GM23338 (cell line): ENCODE data around the gene SUCNR1. TPM values are rescaled to one million over a fixed set of nuclear protein-coding genes. Genes with fewer than 3 reads are reported as not detected.

ENCODE experiments used
- ATAC-seq: fragments of 200-7000 bp; cut with Tn5 transposase; 3 replicates; pipeline ENCODE4 v1.9.1; 2020
- DNase-seq: peaks from one replicate; pipeline ENCODE4 v3.0.0-alpha.2; 2015; ENCODE audit warnings: low spot score
- H2AFZ ChIP-seq: fragments of 200-600 bp; sonication (generic); 2 replicates; pipeline ENCODE4 v1.8.0; 2016; ENCODE audit warnings: antibody characterized with exemption, mild to moderate bottlenecking, moderate library complexity
- H3F3A ChIP-seq: fragments of 200-600 bp; sonication (generic); replicated peaks from 2 replicates; pipeline ENCODE4 v1.8.0; 2017; ENCODE audit warnings: antibody characterized with exemption, mixed run types, low read depth
- H3K27ac ChIP-seq: fragments of 200-600 bp; sonication (generic); 2 replicates; pipeline ENCODE4 v1.6.1; 2016; ENCODE audit warnings: low read depth
- H3K27me3 ChIP-seq: fragments of 200-600 bp; sonication (generic); 2 replicates; pipeline ENCODE4 v1.8.0; 2016; ENCODE audit warnings: mild to moderate bottlenecking, mixed run types, moderate library complexity; ENCODE audit not compliant: insufficient read depth
- H3K36me3 ChIP-seq: fragments of 200-600 bp; sonication (generic); 2 replicates; pipeline ENCODE4 v1.8.0; 2016; ENCODE audit warnings: mild to moderate bottlenecking; ENCODE audit not compliant: insufficient read depth
- H3K4me1 ChIP-seq: fragments of 200-600 bp; sonication (generic); 2 replicates; pipeline ENCODE4 v1.8.0; 2016; ENCODE audit warnings: mild to moderate bottlenecking, moderate library complexity; ENCODE audit not compliant: insufficient read depth
- H3K4me2 ChIP-seq: fragments of 200-600 bp; sonication (generic); 2 replicates; pipeline ENCODE4 v1.7.1; 2017; ENCODE audit warnings: mixed run types
- H3K4me3 ChIP-seq: fragments of 200-600 bp; sonication (generic); 2 replicates; pipeline ENCODE4 v1.6.1; 2016; ENCODE audit warnings: mixed run types
- H3K79me2 ChIP-seq: fragments of 200-600 bp; sonication (generic); replicated peaks from 2 replicates; pipeline ENCODE4 v1.8.0; 2017; ENCODE audit warnings: mild to moderate bottlenecking; ENCODE audit not compliant: insufficient read depth
- H3K9me2 ChIP-seq: fragments of 200-600 bp; sonication (generic); 2 replicates; pipeline ENCODE4 v1.8.0; 2017; ENCODE audit not compliant: insufficient read depth
- H4K20me1 ChIP-seq: fragments of 200-600 bp; sonication (generic); replicated peaks from 2 replicates; pipeline ENCODE4 v1.8.0; 2017; ENCODE audit warnings: mild to moderate bottlenecking; ENCODE audit not compliant: insufficient read depth
- H3K27ac Mint-ChIP-seq: 2 replicates; pipeline ENCODE4 v1.8.0; 2020; ENCODE audit warnings: inconsistent platforms, mild to moderate bottlenecking, moderate library complexity, mixed read lengths
- H3K27me3 Mint-ChIP-seq: 3 replicates; pipeline ENCODE4 v1.8.0; 2022; ENCODE audit warnings: low read depth, mild to moderate bottlenecking, moderate library complexity, mixed read lengths, inconsistent platforms; ENCODE audit not compliant: insufficient read depth, poor library complexity
- H3K36me3 Mint-ChIP-seq: 3 replicates; pipeline ENCODE4 v1.8.0; 2021; ENCODE audit warnings: low read depth, mild to moderate bottlenecking, inconsistent platforms, moderate library complexity, mixed read lengths
- H3K4me1 Mint-ChIP-seq: 3 replicates; pipeline ENCODE4 v1.8.0; 2020; ENCODE audit warnings: mild to moderate bottlenecking, inconsistent platforms, mixed read lengths
- H3K4me3 Mint-ChIP-seq: 3 replicates; pipeline ENCODE4 v1.8.0; 2021; ENCODE audit warnings: moderate library complexity, mild to moderate bottlenecking, inconsistent platforms, mixed read lengths
- H3K9me3 Mint-ChIP-seq: 3 replicates; pipeline ENCODE4 v1.8.0; 2020; ENCODE audit warnings: moderate library complexity, mild to moderate bottlenecking, inconsistent platforms, mixed read lengths
- CREB1 ChIP-seq: fragments of 250-450 bp; sonication (Bioruptor Pico); IDR thresholded peaks from 2 replicates; pipeline ENCODE4 v1.5.0; 2020; ENCODE audit warnings: low read depth, mild to moderate bottlenecking, moderate library complexity
- EZH2 ChIP-seq: fragments of 200-600 bp; sonication (generic); IDR thresholded peaks from one replicate; pipeline ENCODE4 v1.8.0; 2017; ENCODE audit warnings: antibody characterized with exemption, mild to moderate bottlenecking, low read depth; ENCODE audit not compliant: unreplicated experiment
- EZH2phosphoT487 ChIP-seq: fragments of 200-600 bp; sonication (generic); IDR thresholded peaks from one replicate; pipeline ENCODE4 v1.8.1; 2018; ENCODE audit warnings: antibody characterized with exemption; ENCODE audit not compliant: unreplicated experiment
- JUNB ChIP-seq: IDR thresholded peaks from one replicate; pipeline ENCODE4 v1.6.1; 2016; ENCODE audit warnings: antibody characterized with exemption; ENCODE audit not compliant: unreplicated experiment
- NANOG ChIP-seq: IDR thresholded peaks from 2 replicates; pipeline ENCODE4 v1.6.1; 2016; ENCODE audit warnings: antibody characterized with exemption, borderline replicate concordance
- POLR2AphosphoS5 ChIP-seq: IDR thresholded peaks from 2 replicates; pipeline ENCODE4 v1.6.1; 2016; ENCODE audit warnings: antibody characterized with exemption, low read depth
- STAT1 ChIP-seq: IDR thresholded peaks from one replicate; pipeline ENCODE4 v1.6.1; 2016; ENCODE audit warnings: antibody characterized with exemption; ENCODE audit not compliant: unreplicated experiment
- ZNF114 ChIP-seq: fragments of 250-450 bp; sonication (Bioruptor Pico); IDR thresholded peaks from 2 replicates; pipeline ENCODE4 v1.5.0; 2020; ENCODE audit warnings: mild to moderate bottlenecking, moderate library complexity
- ZNF331 ChIP-seq: fragments of 250-450 bp; sonication (Bioruptor Pico); IDR thresholded peaks from 2 replicates; pipeline ENCODE4 v1.5.0; 2020; ENCODE audit warnings: low read depth, mild to moderate bottlenecking, moderate library complexity
- polyA plus RNA-seq: library from polyadenylated mRNA; unstranded; fragments of >200 nt; fragmentation: Nextera tagmentation; extraction: Ambion mirVana; gene quantifications from 2 replicates; pipeline ENCODE4 v1.2.1, GENCODE V29; 2016
- total RNA-seq: library from RNA; depleted of rRNA; stranded (reverse); fragments of >200 nt; shearing (Covaris generic); gene quantifications from 2 replicates; pipeline ENCODE4 v1.2.3, GENCODE V29; 2014
- TF ChIP-seq, protein P1 (sequence below), 2 experiments: fragments of 200-600 bp in 1 of 2; sonication (generic) in 1 of 2; conservative IDR thresholded peaks; 2 replicates each; pipeline versions ENCODE4 v1.5.1 to v1.6.1; 2016 to 2017; ENCODE audit warnings: antibody characterized with exemption in 2 of 2, low read depth in 2 of 2, mild to moderate bottlenecking in 2 of 2, moderate library complexity in 1 of 2
- TF ChIP-seq, protein P2 (sequence below): IDR thresholded peaks from 2 replicates; pipeline ENCODE4 v1.6.1; 2016; ENCODE audit warnings: antibody characterized with exemption
- TF ChIP-seq, protein P3 (sequence below): IDR thresholded peaks from one replicate; pipeline ENCODE4 v1.6.1; 2018; ENCODE audit warnings: antibody characterized with exemption; ENCODE audit not compliant: unreplicated experiment
- TF ChIP-seq, protein P4 (sequence below): fragments of 250-450 bp; sonication (Bioruptor Pico); IDR thresholded peaks from 2 replicates; pipeline ENCODE4 v1.5.0; 2020; ENCODE audit warnings: mild to moderate bottlenecking, moderate library complexity

SUCNR1 gene
- total and polyA plus RNA-seq, 2 experiments from 2014 or later: not detected

DNA sequence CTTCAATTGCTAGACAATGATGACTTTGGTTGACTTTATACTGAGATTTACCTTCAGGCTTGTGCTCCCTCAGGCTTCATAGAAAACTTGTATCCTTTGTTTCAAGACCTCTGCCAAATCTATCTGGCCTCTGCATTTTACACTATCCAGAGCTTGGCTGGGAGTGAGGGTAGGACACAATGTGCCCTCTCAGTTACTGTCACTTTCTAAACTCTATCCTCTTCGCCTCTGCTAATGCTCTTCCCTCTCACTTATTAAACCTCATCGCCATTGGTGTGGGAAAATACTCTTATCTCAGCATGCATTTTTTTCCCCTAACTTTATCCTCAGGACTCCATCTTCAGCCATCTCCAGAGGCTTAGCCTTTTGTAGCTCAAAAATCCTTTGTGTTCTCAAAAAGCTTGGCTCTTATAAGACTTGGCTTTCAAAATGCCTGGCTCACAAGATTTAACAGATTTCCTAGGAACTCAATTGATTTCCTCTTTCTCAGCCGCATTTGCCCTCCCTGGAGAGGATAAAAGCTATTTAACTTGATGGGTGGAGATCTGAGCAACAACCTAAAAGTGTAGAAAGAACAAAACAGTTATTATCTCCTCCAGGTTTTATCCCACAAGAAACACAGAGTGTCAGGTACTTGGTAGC, 28.3 kb downstream of the SUCNR1 start:
- Mint-ChIP-seq H3K4me3 (no peak overlapping the region), H3K27me3 (no peaks in the 10 kb centered on the region), H3K9me3 (no peaks in the 10 kb centered on the region), H3K36me3 (no peaks in the 10 kb centered on the region), H3K27ac (no peak overlapping the region), H3K4me1 (peaks cover 13% of the 10 kb centered on the region)
- DNase-seq (no peak), ATAC-seq (no peak)
- no peak overlapping the region for H3K4me3 ChIP-seq
- TF ChIP-seq POLR2AphosphoS5 (no peak), NANOG (no peak), ZNF114 (CRISPR knock-in tag) (no peak), CREB1 (CRISPR knock-in tag) (no peak), EZH2phosphoT487 (no peak), STAT1 (no peak), JUNB (no peak), ZNF331 (CRISPR knock-in tag) (no peak), EZH2 (no peak)
- TF ChIP-seq, protein P1, sequence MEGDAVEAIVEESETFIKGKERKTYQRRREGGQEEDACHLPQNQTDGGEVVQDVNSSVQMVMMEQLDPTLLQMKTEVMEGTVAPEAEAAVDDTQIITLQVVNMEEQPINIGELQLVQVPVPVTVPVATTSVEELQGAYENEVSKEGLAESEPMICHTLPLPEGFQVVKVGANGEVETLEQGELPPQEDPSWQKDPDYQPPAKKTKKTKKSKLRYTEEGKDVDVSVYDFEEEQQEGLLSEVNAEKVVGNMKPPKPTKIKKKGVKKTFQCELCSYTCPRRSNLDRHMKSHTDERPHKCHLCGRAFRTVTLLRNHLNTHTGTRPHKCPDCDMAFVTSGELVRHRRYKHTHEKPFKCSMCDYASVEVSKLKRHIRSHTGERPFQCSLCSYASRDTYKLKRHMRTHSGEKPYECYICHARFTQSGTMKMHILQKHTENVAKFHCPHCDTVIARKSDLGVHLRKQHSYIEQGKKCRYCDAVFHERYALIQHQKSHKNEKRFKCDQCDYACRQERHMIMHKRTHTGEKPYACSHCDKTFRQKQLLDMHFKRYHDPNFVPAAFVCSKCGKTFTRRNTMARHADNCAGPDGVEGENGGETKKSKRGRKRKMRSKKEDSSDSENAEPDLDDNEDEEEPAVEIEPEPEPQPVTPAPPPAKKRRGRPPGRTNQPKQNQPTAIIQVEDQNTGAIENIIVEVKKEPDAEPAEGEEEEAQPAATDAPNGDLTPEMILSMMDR (conservative IDR thresholded peaks at IDR 0.05; ENCODE audit: low read depth in 2 of 2): no peak
- TF ChIP-seq, protein P2, sequence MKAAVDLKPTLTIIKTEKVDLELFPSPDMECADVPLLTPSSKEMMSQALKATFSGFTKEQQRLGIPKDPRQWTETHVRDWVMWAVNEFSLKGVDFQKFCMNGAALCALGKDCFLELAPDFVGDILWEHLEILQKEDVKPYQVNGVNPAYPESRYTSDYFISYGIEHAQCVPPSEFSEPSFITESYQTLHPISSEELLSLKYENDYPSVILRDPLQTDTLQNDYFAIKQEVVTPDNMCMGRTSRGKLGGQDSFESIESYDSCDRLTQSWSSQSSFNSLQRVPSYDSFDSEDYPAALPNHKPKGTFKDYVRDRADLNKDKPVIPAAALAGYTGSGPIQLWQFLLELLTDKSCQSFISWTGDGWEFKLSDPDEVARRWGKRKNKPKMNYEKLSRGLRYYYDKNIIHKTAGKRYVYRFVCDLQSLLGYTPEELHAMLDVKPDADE: no peak
- TF ChIP-seq, protein P3, sequence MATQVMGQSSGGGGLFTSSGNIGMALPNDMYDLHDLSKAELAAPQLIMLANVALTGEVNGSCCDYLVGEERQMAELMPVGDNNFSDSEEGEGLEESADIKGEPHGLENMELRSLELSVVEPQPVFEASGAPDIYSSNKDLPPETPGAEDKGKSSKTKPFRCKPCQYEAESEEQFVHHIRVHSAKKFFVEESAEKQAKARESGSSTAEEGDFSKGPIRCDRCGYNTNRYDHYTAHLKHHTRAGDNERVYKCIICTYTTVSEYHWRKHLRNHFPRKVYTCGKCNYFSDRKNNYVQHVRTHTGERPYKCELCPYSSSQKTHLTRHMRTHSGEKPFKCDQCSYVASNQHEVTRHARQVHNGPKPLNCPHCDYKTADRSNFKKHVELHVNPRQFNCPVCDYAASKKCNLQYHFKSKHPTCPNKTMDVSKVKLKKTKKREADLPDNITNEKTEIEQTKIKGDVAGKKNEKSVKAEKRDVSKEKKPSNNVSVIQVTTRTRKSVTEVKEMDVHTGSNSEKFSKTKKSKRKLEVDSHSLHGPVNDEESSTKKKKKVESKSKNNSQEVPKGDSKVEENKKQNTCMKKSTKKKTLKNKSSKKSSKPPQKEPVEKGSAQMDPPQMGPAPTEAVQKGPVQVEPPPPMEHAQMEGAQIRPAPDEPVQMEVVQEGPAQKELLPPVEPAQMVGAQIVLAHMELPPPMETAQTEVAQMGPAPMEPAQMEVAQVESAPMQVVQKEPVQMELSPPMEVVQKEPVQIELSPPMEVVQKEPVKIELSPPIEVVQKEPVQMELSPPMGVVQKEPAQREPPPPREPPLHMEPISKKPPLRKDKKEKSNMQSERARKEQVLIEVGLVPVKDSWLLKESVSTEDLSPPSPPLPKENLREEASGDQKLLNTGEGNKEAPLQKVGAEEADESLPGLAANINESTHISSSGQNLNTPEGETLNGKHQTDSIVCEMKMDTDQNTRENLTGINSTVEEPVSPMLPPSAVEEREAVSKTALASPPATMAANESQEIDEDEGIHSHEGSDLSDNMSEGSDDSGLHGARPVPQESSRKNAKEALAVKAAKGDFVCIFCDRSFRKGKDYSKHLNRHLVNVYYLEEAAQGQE: no peak
- TF ChIP-seq, protein P4, sequence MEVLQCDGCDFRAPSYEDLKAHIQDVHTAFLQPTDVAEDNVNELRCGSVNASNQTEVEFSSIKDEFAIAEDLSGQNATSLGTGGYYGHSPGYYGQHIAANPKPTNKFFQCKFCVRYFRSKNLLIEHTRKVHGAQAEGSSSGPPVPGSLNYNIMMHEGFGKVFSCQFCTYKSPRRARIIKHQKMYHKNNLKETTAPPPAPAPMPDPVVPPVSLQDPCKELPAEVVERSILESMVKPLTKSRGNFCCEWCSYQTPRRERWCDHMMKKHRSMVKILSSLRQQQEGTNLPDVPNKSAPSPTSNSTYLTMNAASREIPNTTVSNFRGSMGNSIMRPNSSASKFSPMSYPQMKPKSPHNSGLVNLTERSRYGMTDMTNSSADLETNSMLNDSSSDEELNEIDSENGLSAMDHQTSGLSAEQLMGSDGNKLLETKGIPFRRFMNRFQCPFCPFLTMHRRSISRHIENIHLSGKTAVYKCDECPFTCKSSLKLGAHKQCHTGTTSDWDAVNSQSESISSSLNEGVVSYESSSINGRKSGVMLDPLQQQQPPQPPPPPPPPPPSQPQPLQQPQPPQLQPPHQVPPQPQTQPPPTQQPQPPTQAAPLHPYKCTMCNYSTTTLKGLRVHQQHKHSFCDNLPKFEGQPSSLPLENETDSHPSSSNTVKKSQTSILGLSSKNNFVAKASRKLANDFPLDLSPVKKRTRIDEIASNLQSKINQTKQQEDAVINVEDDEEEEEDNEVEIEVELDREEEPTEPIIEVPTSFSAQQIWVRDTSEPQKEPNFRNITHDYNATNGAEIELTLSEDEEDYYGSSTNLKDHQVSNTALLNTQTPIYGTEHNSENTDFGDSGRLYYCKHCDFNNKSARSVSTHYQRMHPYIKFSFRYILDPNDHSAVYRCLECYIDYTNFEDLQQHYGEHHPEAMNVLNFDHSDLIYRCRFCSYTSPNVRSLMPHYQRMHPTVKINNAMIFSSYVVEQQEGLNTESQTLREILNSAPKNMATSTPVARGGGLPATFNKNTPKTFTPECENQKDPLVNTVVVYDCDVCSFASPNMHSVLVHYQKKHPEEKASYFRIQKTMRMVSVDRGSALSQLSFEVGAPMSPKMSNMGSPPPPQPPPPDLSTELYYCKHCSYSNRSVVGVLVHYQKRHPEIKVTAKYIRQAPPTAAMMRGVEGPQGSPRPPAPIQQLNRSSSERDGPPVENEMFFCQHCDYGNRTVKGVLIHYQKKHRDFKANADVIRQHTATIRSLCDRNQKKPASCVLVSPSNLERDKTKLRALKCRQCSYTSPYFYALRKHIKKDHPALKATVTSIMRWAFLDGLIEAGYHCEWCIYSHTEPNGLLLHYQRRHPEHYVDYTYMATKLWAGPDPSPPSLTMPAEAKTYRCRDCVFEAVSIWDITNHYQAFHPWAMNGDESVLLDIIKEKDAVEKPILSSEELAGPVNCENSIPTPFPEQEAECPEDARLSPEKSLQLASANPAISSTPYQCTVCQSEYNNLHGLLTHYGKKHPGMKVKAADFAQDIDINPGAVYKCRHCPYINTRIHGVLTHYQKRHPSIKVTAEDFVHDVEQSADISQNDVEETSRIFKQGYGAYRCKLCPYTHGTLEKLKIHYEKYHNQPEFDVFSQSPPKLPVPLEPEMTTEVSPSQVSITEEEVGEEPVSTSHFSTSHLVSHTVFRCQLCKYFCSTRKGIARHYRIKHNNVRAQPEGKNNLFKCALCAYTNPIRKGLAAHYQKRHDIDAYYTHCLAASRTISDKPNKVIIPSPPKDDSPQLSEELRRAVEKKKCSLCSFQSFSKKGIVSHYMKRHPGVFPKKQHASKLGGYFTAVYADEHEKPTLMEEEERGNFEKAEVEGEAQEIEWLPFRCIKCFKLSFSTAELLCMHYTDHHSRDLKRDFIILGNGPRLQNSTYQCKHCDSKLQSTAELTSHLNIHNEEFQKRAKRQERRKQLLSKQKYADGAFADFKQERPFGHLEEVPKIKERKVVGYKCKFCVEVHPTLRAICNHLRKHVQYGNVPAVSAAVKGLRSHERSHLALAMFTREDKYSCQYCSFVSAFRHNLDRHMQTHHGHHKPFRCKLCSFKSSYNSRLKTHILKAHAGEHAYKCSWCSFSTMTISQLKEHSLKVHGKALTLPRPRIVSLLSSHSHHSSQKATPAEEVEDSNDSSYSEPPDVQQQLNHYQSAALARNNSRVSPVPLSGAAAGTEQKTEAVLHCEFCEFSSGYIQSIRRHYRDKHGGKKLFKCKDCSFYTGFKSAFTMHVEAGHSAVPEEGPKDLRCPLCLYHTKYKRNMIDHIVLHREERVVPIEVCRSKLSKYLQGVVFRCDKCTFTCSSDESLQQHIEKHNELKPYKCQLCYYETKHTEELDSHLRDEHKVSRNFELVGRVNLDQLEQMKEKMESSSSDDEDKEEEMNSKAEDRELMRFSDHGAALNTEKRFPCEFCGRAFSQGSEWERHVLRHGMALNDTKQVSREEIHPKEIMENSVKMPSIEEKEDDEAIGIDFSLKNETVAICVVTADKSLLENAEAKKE (CRISPR knock-in tag): no peak
- no peaks in the 10 kb centered on the region for H3K9me2 ChIP-seq
- H3K4me1 ChIP-seq: no peaks in the 10 kb centered on the region
- no peaks in the 10 kb centered on the region for H3K36me3 ChIP-seq
- no peaks in the 10 kb centered on the region for H3K79me2 ChIP-seq
- no peak overlapping the region for H3K27ac ChIP-seq
- peak overlapping the region; percentile 63; the same call in 1 of the 2 replicates for H2AFZ ChIP-seq
- no peaks in the 10 kb centered on the region for H3F3A ChIP-seq
- H3K27me3 ChIP-seq: no peaks in the 10 kb centered on the region
- no peaks in the 10 kb centered on the region for H4K20me1 ChIP-seq
- H3K4me2 ChIP-seq: no peak overlapping the region
